SK-N-SH (cell line): ENCODE data around the gene C19orf44.

Source experiments
- EP300 ChIP-seq, 2 experiments: IDR thresholded peaks; 2 replicates each; pipeline versions ENCODE4 v1.4.0 to v1.6.1; 2012; ENCODE audit warnings: borderline replicate concordance in 1 of 2, low read depth in 1 of 2, low read length in 1 of 2
- MAX ChIP-seq: IDR thresholded peaks from 2 replicates; pipeline ENCODE4 v1.4.0; 2012; ENCODE audit warnings: low read depth
- RAD21 ChIP-seq: IDR thresholded peaks from 2 replicates; pipeline ENCODE4 v1.6.1; 2012; ENCODE audit warnings: mild to moderate bottlenecking, low read length
- REST ChIP-seq: IDR thresholded peaks from 2 replicates; pipeline ENCODE4 v1.6.1; 2012; ENCODE audit warnings: mild to moderate bottlenecking, low read depth, low read length, moderate library complexity

GRCh38 chr19:16477311-16477710, 18.9 kb upstream of the C19orf44 start:
- TF ChIP-seq EP300 (IDR thresholded peaks at IDR 0.05; ENCODE audit: borderline replicate concordance in 1 of 2, low read depth in 1 of 2, low read length in 1 of 2) (no peak), MAX (no peak), REST (no peak), RAD21 (no peak)
